GM15510 (cell line): ENCODE results near the gene NXPH1.

Experiments used
- POLR2A ChIP-seq: IDR thresholded peaks from 3 replicates; pipeline ENCODE4 v1.6.1; 2011; ENCODE audit warnings: borderline replicate concordance; ENCODE audit not compliant: insufficient read length; ENCODE audit errors: extremely low read depth

NXPH1 gene

DNA sequence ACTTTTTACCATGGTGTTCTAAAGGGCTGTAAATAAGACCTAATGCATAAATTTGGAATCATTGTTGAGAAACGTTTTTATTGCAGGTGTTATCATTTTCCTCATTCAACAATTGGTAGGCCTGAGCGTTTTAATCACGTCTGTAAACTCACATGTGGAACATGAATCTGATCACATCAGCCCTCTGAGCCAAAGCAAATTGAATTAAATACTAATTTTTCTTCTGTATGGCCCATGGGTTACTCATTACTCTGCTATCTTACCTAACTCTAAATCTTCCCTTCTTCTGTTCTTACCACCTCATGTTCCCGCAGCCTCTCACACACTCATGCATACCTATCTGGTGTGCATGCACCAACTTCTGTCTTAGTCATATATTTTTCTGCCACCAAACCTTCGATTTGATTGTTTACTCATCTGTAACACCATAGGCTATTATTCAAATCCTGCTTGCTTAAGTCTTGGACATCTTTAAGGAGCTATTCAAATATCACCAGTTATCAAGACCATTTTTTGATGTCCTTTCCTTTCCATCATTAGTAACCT, 82.3 kb downstream of the NXPH1 start:
- no peak for TF ChIP-seq POLR2A

DNA sequence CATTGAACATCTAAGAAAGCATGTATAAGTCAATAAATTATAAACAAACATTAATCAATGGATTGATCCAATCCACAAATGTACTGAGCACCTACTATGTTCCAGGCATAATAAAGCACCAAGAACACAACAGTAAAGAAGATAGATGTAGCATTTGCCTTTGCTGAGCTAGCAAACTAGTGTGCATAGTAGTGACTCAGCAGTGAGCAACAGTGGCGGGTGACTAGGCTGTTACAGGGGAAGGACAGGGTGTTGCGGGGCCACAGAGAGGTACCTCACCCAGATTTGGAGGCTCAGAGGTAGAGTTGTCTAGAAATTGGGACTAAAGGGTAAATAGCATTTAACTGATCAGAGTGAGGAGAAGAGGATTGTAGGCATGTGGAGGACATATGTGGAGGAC, 83.6 kb downstream of the NXPH1 start:
- TF ChIP-seq POLR2A: no peak

DNA sequence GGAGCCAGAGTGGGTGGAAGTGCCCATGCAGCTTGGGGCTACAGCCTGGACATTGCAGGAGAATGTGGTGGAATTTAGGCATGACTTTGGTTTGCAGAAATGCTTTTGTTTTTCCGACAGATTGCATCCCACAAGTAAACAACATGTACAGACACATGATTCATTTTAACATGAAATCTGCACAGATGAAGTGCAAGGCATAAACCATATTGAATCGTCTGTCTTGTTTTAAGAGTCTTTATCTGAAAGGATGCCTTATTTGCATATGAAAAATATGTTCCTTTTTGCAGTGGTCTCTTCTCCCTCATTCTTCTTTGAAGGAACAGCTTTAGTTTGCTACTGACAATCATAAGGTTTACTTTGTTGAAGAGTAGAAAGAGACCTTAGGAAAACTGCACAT, 94.9 kb downstream of the NXPH1 start:
- TF ChIP-seq POLR2A: no peak

DNA sequence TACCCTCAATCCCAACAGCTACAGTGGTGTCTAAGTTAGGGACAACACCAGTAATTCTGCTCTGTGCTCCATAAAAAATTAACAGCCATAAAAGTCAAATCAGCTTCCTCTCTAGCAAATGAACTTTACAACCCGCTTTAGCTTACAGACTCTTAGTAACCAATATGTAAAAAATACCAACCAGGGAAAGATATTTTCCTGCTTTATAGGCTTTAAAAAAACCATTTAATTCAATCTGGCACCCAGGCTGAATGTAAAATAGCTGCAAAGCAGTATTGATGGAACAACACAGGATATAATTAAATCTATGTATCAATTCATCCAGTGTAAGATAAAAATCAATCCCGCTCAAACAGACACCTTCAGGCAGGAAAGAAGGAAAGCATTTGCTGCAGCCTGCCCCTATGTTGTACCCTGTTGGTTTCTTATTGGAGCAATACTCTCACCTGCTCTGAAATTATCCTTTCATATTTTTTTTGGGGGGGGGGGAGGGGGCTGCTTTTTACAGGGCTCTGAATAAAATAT, 98.6 kb downstream of the NXPH1 start:
- TF ChIP-seq POLR2A: no peak

DNA sequence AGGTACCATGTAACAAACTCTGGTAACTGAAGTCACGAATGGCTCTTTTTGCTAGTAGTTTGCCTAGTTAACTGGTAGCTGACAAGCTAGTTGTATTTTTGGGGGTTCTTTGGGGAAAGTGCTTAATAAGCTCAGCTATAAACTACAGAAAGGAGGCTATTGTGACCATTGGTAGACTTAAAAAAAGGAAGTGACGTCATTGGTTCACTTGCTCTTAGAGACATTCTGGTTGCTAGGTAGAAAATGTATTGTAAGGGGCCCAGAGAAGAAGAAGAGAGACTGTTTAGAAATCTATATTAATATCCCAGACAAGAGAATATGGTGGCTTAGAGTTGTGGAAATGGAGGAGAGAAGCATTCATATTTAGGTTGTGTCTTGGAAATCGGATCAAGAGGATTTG, 103.0 kb downstream of the NXPH1 start:
- no peak for TF ChIP-seq POLR2A

DNA sequence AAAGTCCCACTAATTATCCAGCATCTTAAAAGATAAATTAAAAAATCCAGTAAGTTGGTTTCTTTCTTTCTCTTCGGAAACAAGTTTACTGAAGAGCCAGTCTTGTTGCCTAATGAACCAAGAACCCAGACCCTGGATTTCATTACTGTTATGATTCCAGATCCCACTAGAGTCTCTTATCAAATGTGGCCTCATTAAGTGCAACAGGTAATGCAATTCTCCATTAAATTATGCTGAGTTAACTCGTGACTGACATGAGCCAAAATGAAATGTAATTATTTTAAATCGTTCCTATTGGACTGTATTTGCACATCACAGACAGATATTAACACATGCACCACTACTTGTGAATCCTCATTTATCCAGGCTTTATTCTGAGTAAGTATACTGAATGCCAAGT, 115.6 kb downstream of the NXPH1 start:
- TF ChIP-seq POLR2A: no peak

DNA sequence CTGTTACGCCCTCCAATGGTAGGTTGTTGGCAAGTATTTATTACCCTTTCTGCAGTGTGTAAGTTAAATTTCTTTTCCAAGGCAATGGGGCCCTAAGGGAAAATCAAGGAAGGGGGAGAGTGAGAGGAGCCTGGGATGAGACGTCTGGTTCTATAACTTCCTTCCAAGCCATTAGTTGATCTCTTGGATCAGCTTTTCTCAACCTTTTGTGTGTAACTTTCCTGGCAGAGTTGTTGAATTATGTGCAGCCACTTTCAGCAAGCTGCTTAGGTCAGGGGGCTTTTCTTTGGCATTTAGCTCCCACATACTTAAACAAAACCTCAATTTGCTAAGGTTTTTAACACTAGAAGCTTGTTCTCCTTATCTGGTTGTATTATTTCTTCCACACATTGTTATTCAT, 127.1 kb downstream of the NXPH1 start:
- no peak for TF ChIP-seq POLR2A

DNA sequence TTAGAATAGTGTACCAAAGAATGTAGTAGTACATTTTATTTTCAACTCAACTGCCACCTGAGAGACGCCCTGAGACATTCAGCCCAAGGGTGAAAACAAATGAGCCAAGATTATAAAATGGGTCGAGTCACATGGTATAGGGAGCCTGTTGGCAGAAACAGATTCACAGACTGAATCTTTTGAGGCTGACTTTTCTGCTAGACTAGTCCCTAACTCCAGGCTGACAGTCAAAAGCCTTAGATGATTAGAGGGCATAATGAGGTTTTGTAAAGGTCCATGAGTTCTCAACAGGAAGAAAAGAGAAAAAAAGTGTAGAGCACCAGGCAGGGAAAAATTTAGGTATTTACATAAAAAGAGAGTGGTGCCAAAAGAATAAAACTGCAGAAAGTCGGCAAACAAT, 128.0 kb downstream of the NXPH1 start:
- no peak for TF ChIP-seq POLR2A

DNA sequence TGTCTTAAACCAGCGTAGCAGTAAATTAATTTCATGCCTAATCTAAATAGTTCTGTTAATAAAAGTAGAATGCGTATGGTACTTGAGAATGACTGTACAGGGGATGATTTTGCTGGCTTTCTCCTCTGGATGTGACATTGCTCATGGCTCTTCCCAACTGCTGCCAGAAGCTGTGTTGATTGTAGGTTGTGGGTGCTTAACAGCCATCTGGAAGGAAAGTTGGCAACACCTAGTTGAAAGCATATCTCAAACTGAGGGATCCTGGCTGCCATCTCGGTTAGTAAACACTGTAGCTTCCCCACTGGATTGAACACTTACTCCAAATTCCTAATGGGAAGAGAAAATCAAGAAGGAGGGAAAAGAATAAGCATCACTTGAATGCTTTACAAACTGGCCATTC, 130.9 kb downstream of the NXPH1 start:
- TF ChIP-seq POLR2A: no peak

DNA sequence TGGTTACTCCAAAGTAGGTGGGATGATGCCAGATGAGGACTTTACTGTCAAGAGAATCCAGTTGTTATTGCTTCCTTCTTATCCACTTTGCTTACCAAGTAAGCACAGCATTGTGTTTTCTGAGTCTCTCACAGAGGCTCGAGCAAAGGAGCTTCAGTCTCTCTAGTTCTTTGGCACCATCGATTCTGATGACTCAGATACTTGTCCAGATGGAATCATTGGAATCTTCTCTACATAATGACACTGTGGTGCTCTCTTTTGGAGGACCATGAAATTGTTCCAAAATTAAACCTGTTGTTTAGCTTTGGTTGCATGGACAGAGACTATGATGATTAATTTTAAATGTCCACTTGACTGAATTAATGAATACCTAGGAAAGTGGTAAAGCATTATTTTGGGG, 132.6 kb downstream of the NXPH1 start:
- TF ChIP-seq POLR2A: no peak

DNA sequence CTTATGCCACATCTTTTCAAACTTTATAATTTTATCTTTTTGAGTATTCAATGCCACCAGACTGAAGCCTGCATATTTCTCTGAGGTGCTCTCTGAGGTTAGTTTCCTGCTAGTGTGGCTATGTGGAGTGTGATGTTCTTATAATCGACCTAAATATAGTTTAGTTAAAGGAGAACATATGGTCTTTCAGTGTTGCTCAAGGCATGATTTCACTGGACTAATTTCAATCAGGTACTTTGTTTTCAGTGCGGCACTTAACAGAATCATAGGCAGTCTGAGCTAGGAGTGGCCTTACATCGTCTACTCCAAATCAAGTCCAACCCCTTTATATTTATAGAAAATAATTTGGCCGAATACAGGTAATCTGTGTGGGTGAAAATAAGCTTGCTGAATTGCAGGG, 134.2 kb downstream of the NXPH1 start:
- no peak for TF ChIP-seq POLR2A

DNA sequence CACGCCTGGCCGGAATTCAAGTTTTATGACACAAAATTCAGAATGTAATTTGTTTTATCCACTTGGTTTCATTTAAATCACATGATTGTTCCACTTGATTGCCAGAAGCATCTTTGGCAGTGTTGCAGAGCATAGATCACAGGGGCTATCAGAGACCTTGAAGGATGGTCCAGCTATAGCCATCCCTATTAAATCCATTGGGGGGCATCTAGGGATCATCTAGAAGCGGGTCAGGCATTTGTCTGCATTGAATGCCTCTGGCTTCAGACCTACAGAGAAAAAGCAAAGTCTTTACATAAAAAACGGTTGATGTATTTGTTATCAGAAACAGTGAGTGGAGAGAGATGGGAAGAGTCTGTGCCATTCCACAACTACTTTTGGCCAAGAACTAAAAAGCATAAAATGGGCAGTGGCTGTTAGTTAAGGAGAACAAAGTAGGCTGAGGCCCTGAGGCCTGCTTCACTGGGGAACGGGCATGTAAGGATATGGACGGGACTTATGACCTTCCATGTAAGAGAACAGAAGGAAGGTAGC, 146.3 kb downstream of the NXPH1 start:
- TF ChIP-seq POLR2A: no peak

DNA sequence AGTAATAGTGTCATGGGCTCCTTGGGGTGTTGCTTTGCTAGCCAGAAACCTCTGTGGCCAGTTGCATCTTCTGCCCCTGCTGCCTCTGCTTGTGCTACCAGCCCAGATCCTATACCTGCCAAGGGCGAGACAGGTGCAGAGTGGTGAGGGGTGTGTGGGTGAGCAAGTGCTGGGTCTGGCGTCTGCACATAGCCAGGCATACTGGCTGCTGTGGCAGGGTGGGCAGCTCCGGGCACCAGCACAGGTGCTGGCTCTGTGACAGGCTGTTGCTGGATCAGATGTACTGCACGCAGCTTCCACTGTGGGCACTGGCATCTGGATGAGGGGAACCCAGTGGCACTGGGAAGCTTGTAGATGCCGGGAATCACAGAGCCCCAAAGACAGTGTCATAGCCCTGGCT, 148.4 kb downstream of the NXPH1 start:
- no peak for TF ChIP-seq POLR2A

DNA sequence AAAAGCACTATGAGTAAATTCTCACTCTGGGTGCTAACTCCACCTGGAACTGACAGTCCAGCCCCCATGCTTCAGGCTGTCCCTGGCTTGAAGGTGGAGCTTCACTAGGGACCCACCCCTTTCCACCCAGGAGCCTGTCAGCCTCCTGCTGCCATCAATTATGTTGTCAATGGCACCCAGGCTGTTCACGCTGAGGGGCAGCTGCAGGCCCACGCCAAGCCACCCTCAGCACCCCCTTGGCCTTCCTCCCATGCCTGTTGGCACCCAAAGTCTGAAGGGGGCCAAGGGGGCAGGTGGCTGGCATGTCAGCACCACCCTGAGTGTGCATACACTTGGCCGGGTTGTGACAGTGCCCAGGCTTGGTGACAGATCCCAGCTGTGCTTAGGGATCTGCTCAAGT, 149.3 kb downstream of the NXPH1 start:
- TF ChIP-seq POLR2A: no peak

DNA sequence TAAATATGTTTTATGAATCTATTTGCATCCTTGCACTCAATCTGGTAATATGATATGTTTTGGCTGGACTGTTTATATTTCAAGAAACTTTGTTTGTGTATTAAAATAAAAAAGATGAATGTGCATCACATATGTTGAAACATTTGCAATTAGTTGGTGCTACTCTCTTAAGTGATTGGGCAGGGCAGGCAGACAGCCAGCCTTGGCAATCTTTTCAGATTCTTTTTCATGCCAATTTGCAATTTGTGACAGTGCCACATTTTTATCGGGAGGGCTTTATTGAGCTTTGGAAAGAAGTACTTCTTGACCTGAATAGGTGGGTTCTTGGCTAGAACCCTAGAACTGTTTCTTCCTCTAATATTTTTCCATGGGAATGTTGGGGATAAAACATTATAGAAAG, 152.2 kb downstream of the NXPH1 start:
- TF ChIP-seq POLR2A: no peak

DNA sequence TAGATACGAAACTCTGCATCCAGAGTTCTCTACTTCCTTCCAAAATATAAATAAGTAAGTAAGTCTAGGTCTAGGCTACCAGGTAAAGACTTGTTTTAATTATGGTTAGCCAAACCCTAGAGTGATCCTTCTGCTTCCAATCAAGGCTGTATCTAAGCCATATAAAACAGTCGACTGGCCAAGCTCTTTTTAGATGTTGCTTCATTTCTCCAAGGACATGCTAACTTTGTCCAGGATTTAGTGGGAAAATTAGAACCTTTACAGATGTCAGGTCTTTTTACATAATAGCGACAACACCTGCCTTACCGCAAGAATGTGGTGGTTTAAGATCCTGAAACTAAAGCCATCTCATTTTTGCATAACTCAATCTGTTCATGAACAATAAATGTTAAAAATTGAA, 156.8 kb downstream of the NXPH1 start:
- TF ChIP-seq POLR2A: no peak

DNA sequence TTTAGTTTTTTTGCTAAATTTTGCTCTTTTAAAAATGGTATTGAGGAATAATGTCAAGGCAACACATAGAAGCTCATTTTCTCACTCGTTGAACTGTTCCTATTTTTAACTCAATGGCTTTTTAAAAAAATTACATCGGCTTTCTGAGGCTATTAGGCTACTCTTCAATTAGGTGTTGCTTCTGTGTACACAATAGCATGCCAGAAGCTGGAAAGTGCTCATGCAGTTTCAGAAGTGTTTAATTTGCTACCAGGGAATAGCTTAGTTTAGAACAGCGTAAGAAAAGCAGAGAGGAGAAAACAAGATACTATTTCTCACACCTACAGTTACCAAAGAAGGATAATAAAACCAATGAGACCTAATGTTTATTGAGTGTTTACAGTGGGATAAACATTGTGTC, 157.4 kb downstream of the NXPH1 start:
- no peak for TF ChIP-seq POLR2A
